HG02981 (cell line): ENCODE data around the gene TSPEAR.
"Not testable (repeated sequence)": the region's sequence is repeated elsewhere in the genome, so short reads cannot be mapped to it uniquely, and the experiment has no call there.

Source experiments
- ATAC-seq: cut with Tn5 transposase; IDR thresholded peaks from one replicate; pipeline ENCODE4 v1.9.1; 2021; ENCODE audit warnings: mild to moderate bottlenecking, moderate library complexity; ENCODE audit not compliant: unreplicated experiment

TSPEAR gene

DNA sequence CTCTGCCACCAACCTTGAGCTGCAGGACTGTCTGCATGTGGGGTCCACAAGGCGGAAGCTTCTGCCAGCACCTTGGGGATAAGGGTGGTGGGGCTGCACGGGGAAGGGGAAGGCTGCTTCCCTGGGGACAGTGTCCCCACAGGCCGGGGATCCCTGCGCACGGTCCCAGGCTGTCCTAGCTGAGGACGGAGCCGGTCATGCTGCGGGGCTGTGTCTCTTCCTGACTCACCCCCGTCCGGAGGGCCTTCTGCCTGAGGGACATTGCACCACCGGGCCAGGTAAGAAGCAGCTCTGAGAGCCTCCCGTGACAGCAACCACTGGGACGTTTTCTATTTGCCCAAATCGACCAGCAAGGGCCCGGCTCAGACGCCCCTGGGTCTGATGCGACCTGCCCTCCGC lies 201.3 kb downstream of the TSPEAR start:
- no peak for ATAC-seq

GRCh38 chr21:44509539-44509938 lies 201.8 kb downstream of the TSPEAR start:
- ATAC-seq: no peak

DNA sequence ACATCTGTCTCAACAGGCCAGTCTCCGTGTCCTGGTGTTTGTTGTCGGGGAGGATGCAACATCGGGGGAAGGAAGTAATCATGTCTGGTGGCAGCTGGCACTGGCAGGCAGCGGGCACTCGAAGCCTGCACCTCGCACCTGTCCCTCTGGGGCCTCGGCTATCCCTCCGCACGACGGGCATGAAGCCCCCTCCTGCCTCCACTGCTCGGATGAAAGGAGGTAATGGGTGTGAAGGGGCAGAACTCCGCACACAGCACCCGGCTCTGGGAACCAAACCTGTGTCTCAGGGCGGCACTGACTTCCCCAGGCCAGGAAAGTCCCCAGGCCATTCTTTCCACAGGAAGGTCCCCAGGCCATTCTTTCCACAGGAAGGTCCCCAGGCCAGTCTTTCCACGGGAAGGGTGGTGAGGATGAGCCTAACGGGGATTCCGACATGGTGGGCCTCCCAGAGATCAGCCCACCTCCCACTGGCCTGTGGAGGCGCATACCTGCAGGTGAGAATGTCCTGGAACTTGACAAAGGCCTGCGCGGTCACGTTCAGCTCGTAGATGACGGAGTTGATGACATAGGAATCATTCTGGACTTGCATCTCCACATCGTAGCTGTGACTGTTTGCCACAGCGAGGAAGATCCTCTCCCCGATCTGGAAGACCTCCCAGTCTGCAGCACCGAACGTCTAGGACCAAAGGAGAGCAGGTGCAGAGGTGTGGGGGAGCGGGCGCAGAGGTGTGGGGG lies 202.5 kb downstream of the TSPEAR start:
- ATAC-seq: no peak

DNA sequence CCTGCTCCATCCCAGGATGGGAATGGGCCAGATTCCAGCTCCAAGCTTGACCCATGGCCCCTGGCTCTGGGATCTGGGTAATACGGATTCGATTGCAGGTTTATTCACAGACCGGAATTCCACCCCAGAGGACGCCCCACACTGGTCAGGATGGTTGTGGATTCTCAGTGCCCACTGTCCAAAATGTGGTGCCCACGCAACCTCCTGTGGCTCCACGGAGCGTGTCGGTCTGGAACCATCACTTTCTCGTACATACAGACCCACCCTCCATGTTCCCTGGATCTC lies 203.0 kb downstream of the TSPEAR start:
- no peak for ATAC-seq

DNA sequence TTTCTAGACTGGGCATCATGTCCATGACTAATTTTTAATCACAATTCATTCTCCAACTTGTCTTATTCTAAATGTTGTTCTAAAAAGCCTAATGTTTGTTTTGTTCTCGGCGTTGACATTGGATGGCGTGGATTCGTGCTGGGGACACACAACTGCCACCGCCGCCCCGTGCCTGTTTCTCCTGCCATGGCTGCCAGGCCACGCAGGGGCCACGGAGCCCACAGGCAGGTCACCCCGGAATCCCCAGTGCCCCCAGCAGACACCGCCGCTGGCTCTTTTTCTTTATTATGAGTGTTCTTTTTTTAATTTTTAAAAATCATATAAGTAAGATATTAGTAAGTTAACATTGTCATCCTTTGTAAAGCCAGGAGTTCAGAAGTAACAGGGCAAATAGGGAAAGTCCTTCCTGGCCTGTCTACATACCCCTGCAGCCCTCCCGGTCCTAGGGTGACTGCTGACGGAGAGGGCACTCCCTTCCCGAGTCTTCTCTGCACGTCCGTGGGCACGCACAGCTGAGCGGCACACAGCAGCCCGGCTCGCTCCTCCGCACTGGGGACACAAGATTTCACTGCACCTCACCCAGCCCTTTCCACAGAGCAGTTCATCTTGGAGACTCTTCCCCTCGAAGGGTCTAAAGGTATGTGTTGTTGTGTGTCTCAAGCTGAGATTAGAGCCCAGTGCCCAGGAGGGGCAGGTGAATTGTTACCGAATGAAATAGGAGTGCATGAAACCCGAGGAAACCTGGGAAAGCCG lies 203.5 kb downstream of the TSPEAR start:
- ATAC-seq: no peak

DNA sequence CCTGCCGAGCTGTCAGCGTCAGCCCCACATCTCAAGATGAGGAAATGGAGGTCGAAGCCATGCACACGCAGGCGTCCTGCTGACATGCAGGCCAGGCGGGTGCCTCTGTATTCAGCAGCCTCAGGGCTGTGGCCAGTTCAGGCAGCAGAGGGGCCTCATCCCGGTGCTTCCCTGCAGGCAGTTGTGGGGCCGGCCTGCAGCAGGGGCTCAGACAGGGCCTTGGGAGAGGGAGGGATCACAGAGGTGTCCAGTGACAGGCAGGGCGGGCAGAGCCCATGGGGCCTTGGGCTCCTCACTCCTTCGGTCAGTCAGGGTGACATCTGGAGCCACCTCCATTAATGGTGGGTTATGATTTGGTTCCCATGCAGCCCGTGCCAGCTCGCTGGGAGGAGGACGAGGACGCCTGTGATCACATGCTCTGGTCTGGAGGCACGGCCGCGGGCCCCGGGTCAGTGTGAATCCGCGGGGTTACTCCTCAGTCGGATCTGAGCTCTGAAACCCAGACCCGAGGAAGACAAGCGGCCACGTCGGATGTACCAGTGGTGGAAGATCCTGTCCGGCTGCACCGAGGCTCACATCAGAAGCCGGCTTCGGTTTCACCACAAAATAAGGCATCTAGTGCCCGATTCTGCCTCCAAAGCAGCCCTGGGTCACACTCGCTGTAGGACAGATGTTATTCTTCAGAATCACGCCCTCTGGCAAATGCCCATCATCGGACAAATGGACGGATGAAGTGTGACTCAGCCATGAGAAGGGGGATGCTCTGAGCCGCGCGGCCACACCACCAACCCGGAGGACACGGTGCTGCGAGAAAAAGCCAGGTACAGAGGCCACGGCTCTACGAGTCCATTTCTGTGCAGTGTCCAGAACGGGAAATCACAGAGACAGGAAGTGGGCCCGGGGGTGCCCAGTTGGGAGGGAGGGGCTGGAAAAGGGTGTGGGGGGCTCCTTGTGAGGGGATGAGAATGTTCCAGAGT lies 204.8 kb downstream of the TSPEAR start:
- no peak for ATAC-seq

- ATAC-seq: no peak
These were observed 205.6 kb downstream of the TSPEAR start for GRCh38 chr21:44505673-44506278.

DNA sequence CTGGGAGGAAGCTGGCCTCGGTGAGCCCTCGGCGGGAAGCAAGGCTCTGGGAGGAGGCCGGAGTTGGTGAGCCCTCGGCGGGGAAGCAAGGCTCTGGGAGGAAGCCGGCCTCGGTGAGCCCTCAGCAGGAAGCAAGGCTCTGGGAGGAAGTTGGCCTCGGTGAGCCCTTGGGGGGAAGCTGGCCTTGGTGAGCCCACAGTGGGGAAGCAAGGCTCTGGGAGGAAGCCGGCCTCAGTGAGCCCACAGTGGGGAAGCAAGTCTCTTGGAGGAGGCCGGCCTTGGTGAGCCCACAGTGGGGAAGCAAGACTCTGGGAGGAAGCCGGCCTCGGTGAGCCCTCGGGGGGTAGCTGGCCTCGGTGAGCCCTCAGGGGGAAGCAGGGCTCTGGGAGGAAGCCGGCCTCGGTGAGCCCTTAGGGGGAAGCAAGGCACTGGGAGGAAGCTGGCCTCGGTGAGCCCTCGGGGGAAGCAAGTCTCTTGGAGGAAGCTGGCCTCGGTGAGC lies 207.4 kb downstream of the TSPEAR start:
- no peak for ATAC-seq

GRCh38 chr21:44503006-44503889 lies 208.1 kb downstream of the TSPEAR start:
- not testable (repeated sequence) for ATAC-seq

- ATAC-seq: no peak
These were observed 209.0 kb downstream of the TSPEAR start for GRCh38 chr21:44502171-44502958.

DNA sequence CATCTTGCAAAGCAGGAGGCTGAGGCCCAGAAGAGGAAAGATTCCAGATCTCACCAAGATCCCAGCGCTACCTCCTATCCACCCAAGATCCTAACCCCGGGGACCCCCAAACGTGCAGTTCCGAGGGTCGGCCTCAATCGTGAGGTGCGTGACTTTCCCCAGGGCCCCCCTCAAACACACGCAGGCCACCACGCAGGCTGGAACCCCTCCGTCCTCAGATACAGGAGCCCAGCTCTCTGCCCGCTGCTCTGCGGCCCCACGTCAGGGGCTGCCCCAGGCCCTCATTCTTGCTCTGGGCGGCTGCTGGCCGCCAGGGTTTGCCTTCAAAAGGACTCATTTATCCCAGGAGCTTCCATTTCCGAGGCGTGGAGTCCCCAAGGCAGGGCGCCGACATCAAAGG lies 211.3 kb downstream of the TSPEAR start:
- ATAC-seq: no peak

- no peak for ATAC-seq
These were observed 211.7 kb downstream of the TSPEAR start for GRCh38 chr21:44499631-44500030.

DNA sequence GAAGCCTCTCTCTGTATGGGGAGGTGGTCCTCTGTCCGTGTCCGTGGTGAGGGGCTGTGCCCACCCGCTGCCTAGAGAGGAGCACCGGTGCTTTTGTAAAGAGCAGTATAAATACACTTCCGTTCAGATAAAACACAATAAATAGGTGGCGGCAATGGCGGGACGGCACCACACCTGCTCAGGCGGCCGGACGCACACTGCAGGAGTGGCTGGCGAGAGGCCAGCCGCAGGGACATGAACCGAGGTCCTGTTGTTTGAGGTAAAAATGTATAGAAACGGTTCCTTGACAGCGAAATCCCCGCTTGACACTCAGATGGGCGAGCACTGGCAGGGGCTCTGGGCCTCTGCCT lies 212.2 kb downstream of the TSPEAR start:
- no peak for ATAC-seq

- ATAC-seq: no peak
These were observed 212.8 kb downstream of the TSPEAR start for GRCh38 chr21:44498280-44499210.

GRCh38 chr21:44497703-44498126 lies 213.7 kb downstream of the TSPEAR start:
- ATAC-seq: no peak

DNA sequence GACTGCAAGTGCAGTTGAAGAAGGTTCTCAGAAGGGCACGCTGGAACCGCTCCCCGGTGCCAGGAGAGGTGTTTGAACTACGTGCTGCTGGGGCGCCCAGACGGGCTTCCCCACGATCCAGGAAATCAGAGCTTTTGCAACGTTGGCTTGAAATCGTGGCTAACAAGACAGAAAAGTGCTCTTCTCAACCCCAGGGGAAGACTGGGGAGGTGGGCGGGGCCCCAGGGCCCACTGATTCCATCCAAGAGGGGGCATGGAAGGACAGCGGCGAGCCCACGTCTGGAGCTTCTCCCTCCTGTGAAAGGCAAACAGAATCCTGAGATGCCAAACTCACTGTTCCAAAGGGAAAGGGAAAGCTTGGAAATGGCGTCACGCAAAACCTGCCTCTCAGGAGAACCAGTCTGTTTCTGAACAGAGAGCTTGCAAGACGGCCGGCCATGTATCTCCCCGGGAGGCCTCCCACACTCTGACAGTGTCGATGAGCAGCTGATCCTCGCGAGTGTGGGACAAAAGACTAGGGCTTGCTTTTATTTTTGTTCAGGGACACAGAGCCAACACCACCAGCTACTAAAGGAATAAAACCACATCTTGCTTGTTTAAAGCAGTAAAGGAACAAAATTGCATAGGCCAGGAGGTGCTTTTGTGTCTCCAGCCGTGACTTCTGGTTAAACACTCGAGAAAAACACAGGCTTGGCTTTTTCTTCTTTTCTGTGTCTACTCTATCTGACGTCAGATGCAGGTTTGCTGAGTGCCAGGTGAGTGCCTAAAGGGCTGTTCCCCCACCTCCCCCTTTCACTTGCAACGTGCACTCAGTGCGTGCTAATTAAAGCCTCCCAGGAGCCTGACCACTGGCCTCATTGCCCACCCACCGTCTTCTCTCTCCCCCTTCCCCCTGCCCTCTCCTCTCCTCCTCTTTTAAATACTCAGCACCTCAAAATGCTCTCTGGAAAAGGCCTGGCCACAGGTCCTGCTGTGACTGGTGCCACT lies 214.5 kb downstream of the TSPEAR start:
- ATAC-seq: no peak
